Loucy (cell line): Measurements from ENCODE around the gene GSE1.

ENCODE experiments used
- H2AFZ ChIP-seq: fragments of 200-600 bp; sonication (generic); 2 replicates; pipeline ENCODE4 v1.6.0; 2016; ENCODE audit warnings: antibody characterized with exemption, mild to moderate bottlenecking, low read length, moderate library complexity
- H3F3A ChIP-seq: fragments of 200-600 bp; 2 replicates; pipeline ENCODE4 v1.6.0; 2016; ENCODE audit warnings: antibody characterized with exemption, low read depth, mild to moderate bottlenecking
- H3K27me3 ChIP-seq: fragments of 200-600 bp; sonication (generic); 2 replicates; pipeline ENCODE4 v1.6.1; 2014; ENCODE audit warnings: low read length, mild to moderate bottlenecking; ENCODE audit not compliant: insufficient read depth, poor library complexity, severe bottlenecking
- H3K36me3 ChIP-seq: fragments of 200-600 bp; sonication (generic); 2 replicates; pipeline ENCODE4 v1.6.1; 2016; ENCODE audit warnings: low read length; ENCODE audit not compliant: insufficient read depth
- H3K4me1 ChIP-seq: fragments of 200-600 bp; sonication (generic); 2 replicates; pipeline ENCODE4 v1.5.1; 2014; ENCODE audit warnings: low read length, mild to moderate bottlenecking; ENCODE audit not compliant: insufficient read depth, poor library complexity, severe bottlenecking
- H3K4me2 ChIP-seq: fragments of 200-600 bp; sonication (generic); 2 replicates; pipeline ENCODE4 v1.6.0; 2014; ENCODE audit warnings: antibody characterized with exemption, low read length, low read depth, mild to moderate bottlenecking; ENCODE audit not compliant: poor library complexity, severe bottlenecking
- H3K4me3 ChIP-seq: fragments of 200-600 bp; sonication (generic); 2 replicates; pipeline ENCODE4 v1.5.1; 2014; ENCODE audit warnings: low read length, mild to moderate bottlenecking, mixed read lengths; ENCODE audit not compliant: poor library complexity, severe bottlenecking
- H3K79me2 ChIP-seq: fragments of 200-600 bp; sonication (generic); 2 replicates; pipeline ENCODE4 v1.6.1; 2014; ENCODE audit warnings: low read length; ENCODE audit not compliant: insufficient read depth
- H3K9ac ChIP-seq: fragments of 200-600 bp; sonication (generic); 2 replicates; pipeline ENCODE4 v1.6.0; 2014; ENCODE audit warnings: mild to moderate bottlenecking, low read depth, low read length, moderate library complexity; ENCODE audit not compliant: poor library complexity, severe bottlenecking
- H3K9me2 ChIP-seq: fragments of 200-600 bp; sonication (generic); replicated peaks from 2 replicates; pipeline ENCODE4 v1.6.1; 2016; ENCODE audit warnings: low read depth, low read length, mixed read lengths
- H3K9me3 ChIP-seq: fragments of 200-600 bp; sonication (generic); 2 replicates; pipeline ENCODE4 v1.6.1; 2014; ENCODE audit warnings: mild to moderate bottlenecking, antibody characterized with exemption, low read length, low read depth; ENCODE audit not compliant: insufficient read depth
- H4K20me1 ChIP-seq: fragments of 200-600 bp; sonication (generic); 2 replicates; pipeline ENCODE4 v1.6.0; 2014; ENCODE audit warnings: antibody characterized with exemption, low read length, mild to moderate bottlenecking; ENCODE audit not compliant: insufficient read depth, poor library complexity, severe bottlenecking
- CTCF ChIP-seq: fragments of 200-600 bp; sonication (generic); conservative IDR thresholded peaks from 2 replicates; pipeline ENCODE4 v1.5.1; 2014; ENCODE audit warnings: mild to moderate bottlenecking, antibody characterized with exemption, low read length
- EZH2phosphoT487 ChIP-seq: fragments of 200-600 bp; IDR thresholded peaks from 2 replicates; pipeline ENCODE4 v1.6.1; 2018; ENCODE audit warnings: antibody characterized with exemption, mild to moderate bottlenecking, moderate library complexity, borderline replicate concordance

Gene GSE1

DNA sequence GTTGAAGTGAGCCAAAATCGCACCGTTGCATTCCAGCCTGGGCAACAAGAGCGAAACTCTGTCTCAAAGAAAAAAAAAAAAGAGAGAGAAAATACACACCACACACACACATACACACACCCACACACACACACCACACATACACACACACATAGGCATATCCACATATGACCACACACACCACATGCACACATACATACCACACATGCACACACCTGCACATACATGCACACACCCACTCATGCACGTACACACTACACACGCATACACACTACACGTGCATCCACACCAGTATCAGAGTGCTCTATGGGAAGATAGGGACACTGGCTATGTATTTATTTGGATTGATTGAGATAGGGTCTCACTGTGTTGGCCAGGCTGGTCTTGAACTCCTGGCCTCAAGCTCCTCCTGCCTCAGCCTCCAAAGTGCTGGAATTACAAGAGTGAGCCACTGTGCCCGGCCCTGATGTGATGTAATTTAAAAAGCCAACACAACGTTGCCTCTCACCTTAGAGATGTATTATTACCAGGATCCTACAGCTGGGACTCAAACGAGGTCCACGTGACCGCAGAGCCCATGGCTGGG is 93.4 kb downstream of the GSE1 start:
- no peak overlapping the region for H3K4me2 ChIP-seq
- no peaks in the 10 kb centered on the region for H3K36me3 ChIP-seq
- TF ChIP-seq CTCF (no peak), EZH2phosphoT487 (no peak)
- H3K79me2 ChIP-seq, result no peaks in the 10 kb centered on the region
- H2AFZ ChIP-seq, result no peak overlapping the region
- no peaks in the 10 kb centered on the region for H3F3A ChIP-seq
- H3K4me3 ChIP-seq, result no peak overlapping the region
- H3K9me2 ChIP-seq, result no peaks in the 10 kb centered on the region
- H3K27me3 ChIP-seq, result no peaks in the 10 kb centered on the region
- no peaks in the 10 kb centered on the region for H3K4me1 ChIP-seq
- no peaks in the 10 kb centered on the region for H3K9me3 ChIP-seq
- H3K9ac ChIP-seq, result no peak overlapping the region
- H4K20me1 ChIP-seq, result no peaks in the 10 kb centered on the region

GRCh38 chr16:85707528-85708095 is 94.5 kb downstream of the GSE1 start:
- H3K9me3 ChIP-seq, result no peaks in the 10 kb centered on the region
- H3K9ac ChIP-seq, result no peak overlapping the region
- no peaks in the 10 kb centered on the region for H3K79me2 ChIP-seq
- H3F3A ChIP-seq, result no peaks in the 10 kb centered on the region
- no peaks in the 10 kb centered on the region for H3K36me3 ChIP-seq
- no peaks in the 10 kb centered on the region for H3K9me2 ChIP-seq
- H4K20me1 ChIP-seq, result no peaks in the 10 kb centered on the region
- no peaks in the 10 kb centered on the region for H3K4me1 ChIP-seq
- TF ChIP-seq CTCF, result no peak
- no peak for TF ChIP-seq EZH2phosphoT487
- no peak overlapping the region for H3K4me2 ChIP-seq
- H2AFZ ChIP-seq, result no peak overlapping the region
- no peak overlapping the region for H3K4me3 ChIP-seq
- H3K27me3 ChIP-seq, result no peaks in the 10 kb centered on the region

DNA sequence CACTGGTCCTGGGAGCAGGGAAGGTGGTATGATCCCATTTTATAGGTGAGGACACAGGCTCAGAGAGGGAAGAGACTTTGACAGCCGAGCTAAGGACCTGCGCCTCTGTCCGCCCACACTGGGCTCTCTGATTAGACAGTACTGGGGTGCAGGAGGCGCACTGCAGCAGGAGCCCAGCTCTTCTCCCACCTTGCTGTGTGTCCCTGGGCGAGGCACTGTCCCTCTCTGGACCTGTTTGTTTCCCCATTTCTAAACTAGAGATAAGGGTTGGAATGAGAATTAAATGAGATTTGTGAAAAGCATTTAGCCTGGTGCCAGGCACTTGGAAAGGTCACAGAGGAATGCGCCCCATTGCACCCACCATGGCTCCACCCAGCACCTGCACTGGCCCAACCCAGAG is 95.2 kb downstream of the GSE1 start:
- no peak overlapping the region for H2AFZ ChIP-seq
- H3K9me3 ChIP-seq, result no peaks in the 10 kb centered on the region
- H3K4me2 ChIP-seq, result no peak overlapping the region
- no peaks in the 10 kb centered on the region for H3K27me3 ChIP-seq
- no peak overlapping the region for H3K4me3 ChIP-seq
- H3K4me1 ChIP-seq, result no peaks in the 10 kb centered on the region
- TF ChIP-seq EZH2phosphoT487 (no peak), CTCF (no peak)
- H3K36me3 ChIP-seq, result no peaks in the 10 kb centered on the region
- H3K79me2 ChIP-seq, result no peaks in the 10 kb centered on the region
- no peak overlapping the region for H3K9ac ChIP-seq
- no peaks in the 10 kb centered on the region for H3F3A ChIP-seq
- no peaks in the 10 kb centered on the region for H3K9me2 ChIP-seq
- no peaks in the 10 kb centered on the region for H4K20me1 ChIP-seq
